ENCODE measurements around the gene EEPD1. TPM values are rescaled to one million over a fixed set of nuclear protein-coding genes. Genes with fewer than 3 reads are reported as not detected.

The EEPD1 gene
- total and polyA plus RNA-seq, 7 experiments from 2014 or later: 2.2 to 15.8 (median 11.3) TPM

- H3K4me1 Mint-ChIP-seq: peaks cover 5 to 8% (median 5%) of the 10 kb centered on the region in 7 donors
- no peak overlapping the region for H3K4me3 Mint-ChIP-seq
- H3K4me3 ChIP-seq (ENCODE audit: low read length): no peak overlapping the region
- H3K27ac Mint-ChIP-seq: no peak overlapping the region
- H3K4me1 ChIP-seq (ENCODE audit: control insufficient read depth in 2 of 2, insufficient read depth in 2 of 2, low read length in 2 of 2): no peaks in the 10 kb centered on the region
- peaks cover 0 to 3% (median 0%) of the 10 kb centered on the region in 5 donors for H3K36me3 Mint-ChIP-seq
- peaks cover 0 to 4% (median 0%) of the 10 kb centered on the region in 11 donors for H3K9me3 Mint-ChIP-seq
- POLR2A ChIA-PET: no interaction called here
- CTCF ChIA-PET: no interaction called here
- no peak for DNase-seq
- H3K27me3 Mint-ChIP-seq: peaks cover 0 to 21% (median 0%) of the 10 kb centered on the region in 5 donors
- no peaks in the 10 kb centered on the region for H3K9me3 ChIP-seq (ENCODE audit: control insufficient read depth in 2 of 3, low read length in 3 of 3)
- no peak overlapping the region for H3K27ac ChIP-seq (ENCODE audit: low read depth, low read length)
- no peak for ATAC-seq
- H3K27me3 ChIP-seq (ENCODE audit: control insufficient read depth in 2 of 2, insufficient read depth in 2 of 2, low read length in 2 of 2): no peaks in the 10 kb centered on the region
- intact Hi-C loops (cut with micrococcal nuclease): no loop called here
- no peaks in the 10 kb centered on the region for H3K36me3 ChIP-seq (ENCODE audit: control insufficient read depth in 2 of 3, insufficient read depth in 3 of 3, low read length in 3 of 3)
These were observed 42.5 kb upstream of the EEPD1 start for GRCh38 chr7:36110584-36110983.

- POLR2A ChIA-PET: no interaction called here
- peaks cover 0 to 3% (median 0%) of the 10 kb centered on the region in 11 donors for H3K9me3 Mint-ChIP-seq
These were observed 40.1 kb upstream of the EEPD1 start for GRCh38 chr7:36112969-36113368.

GRCh38 chr7:36114355-36114754 is 38.7 kb upstream of the EEPD1 start:
- H3K4me3 ChIP-seq (ENCODE audit: low read length): no peak overlapping the region
- Mint-ChIP-seq H3K27me3 (peaks cover 0 to 26% (median 0%) of the 10 kb centered on the region in 5 donors), H3K36me3 (peaks cover 0 to 2% (median 0%) of the 10 kb centered on the region in 5 donors), H3K27ac (no peak overlapping the region), H3K9me3 (peaks cover 0 to 2% (median 0%) of the 10 kb centered on the region in 11 donors), H3K4me3 (no peak overlapping the region), H3K4me1 (peaks cover 17 to 26% (median 23%) of the 10 kb centered on the region in 7 donors)
- H3K4me1 ChIP-seq (ENCODE audit: control insufficient read depth in 2 of 2, insufficient read depth in 2 of 2, low read length in 2 of 2): peaks cover 13 to 14% of the 10 kb centered on the region in 2 donors
- H3K27me3 ChIP-seq (ENCODE audit: control insufficient read depth in 2 of 2, insufficient read depth in 2 of 2, low read length in 2 of 2): no peaks in the 10 kb centered on the region
- intact Hi-C loops (cut with micrococcal nuclease): no loop called here
- no peak overlapping the region for H3K27ac ChIP-seq (ENCODE audit: low read depth, low read length)
- no peaks in the 10 kb centered on the region for H3K36me3 ChIP-seq (ENCODE audit: control insufficient read depth in 2 of 3, insufficient read depth in 3 of 3, low read length in 3 of 3)
- H3K9me3 ChIP-seq (ENCODE audit: control insufficient read depth in 2 of 3, low read length in 3 of 3): no peaks in the 10 kb centered on the region
- no peak for DNase-seq
- no peak for ATAC-seq
- ChIA-PET POLR2A (no interaction called here), CTCF (no interaction called here)

More at GRCh38 chr7:36112969-36113368, 40.1 kb upstream of the EEPD1 start:
- ATAC-seq (no peak), DNase-seq (no peak)
- Histone ChIP-seq H3K27me3 (ENCODE audit: control insufficient read depth in 2 of 2, insufficient read depth in 2 of 2, low read length in 2 of 2) (no peaks in the 10 kb centered on the region), H3K9me3 (ENCODE audit: control insufficient read depth in 2 of 3, low read length in 3 of 3) (no peaks in the 10 kb centered on the region), H3K27ac (ENCODE audit: low read depth, low read length) (no peak overlapping the region), H3K36me3 (ENCODE audit: control insufficient read depth in 2 of 3, insufficient read depth in 3 of 3, low read length in 3 of 3) (no peaks in the 10 kb centered on the region), H3K4me3 (ENCODE audit: low read length) (no peak overlapping the region), H3K4me1 (ENCODE audit: control insufficient read depth in 2 of 2, insufficient read depth in 2 of 2, low read length in 2 of 2) (peaks cover 13 to 14% of the 10 kb centered on the region in 2 donors)
- Mint-ChIP-seq H3K27ac (no peak overlapping the region), H3K36me3 (peaks cover 0 to 3% (median 0%) of the 10 kb centered on the region in 5 donors), H3K4me3 (no peak overlapping the region), H3K27me3 (peaks cover 0 to 25% (median 0%) of the 10 kb centered on the region in 5 donors), H3K4me1 (peaks cover 15 to 26% (median 23%) of the 10 kb centered on the region in 7 donors)
- CTCF ChIA-PET: no interaction called here
- intact Hi-C loops (cut with micrococcal nuclease): no loop called here

GRCh38 chr7:36115448-36116321 is 37.4 kb upstream of the EEPD1 start:
- Histone ChIP-seq H3K4me1 (ENCODE audit: control insufficient read depth in 2 of 2, insufficient read depth in 2 of 2, low read length in 2 of 2) (peaks cover 13 to 14% of the 10 kb centered on the region in 2 donors), H3K9me3 (ENCODE audit: control insufficient read depth in 2 of 3, low read length in 3 of 3) (no peaks in the 10 kb centered on the region), H3K4me3 (ENCODE audit: low read length) (no peak overlapping the region), H3K36me3 (ENCODE audit: control insufficient read depth in 2 of 3, insufficient read depth in 3 of 3, low read length in 3 of 3) (no peaks in the 10 kb centered on the region), H3K27me3 (ENCODE audit: control insufficient read depth in 2 of 2, insufficient read depth in 2 of 2, low read length in 2 of 2) (no peaks in the 10 kb centered on the region), H3K27ac (ENCODE audit: low read depth, low read length) (no peak overlapping the region)
- Mint-ChIP-seq H3K27me3 (peaks cover 0 to 26% (median 0%) of the 10 kb centered on the region in 5 donors), H3K27ac (peak overlapping the region in 4 of 9 donors; percentile 2 to 82 (median 24)), H3K4me3 (no peak overlapping the region), H3K36me3 (peaks cover 0 to 4% (median 0%) of the 10 kb centered on the region in 5 donors), H3K4me1 (peaks cover 17 to 26% (median 23%) of the 10 kb centered on the region in 7 donors), H3K9me3 (peaks cover 0 to 3% (median 0%) of the 10 kb centered on the region in 11 donors)
- POLR2A ChIA-PET: interaction anchor here (0.6 kb wide), 1 partner anchor 395 kb away, joined by 5 read pairs; no protein-coding TSS in a partner anchor
- ATAC-seq: peak; percentile 71
- CTCF ChIA-PET: no interaction called here
- DNase-seq: peak in 1 of 9 donors; percentile 79
- intact Hi-C loops (cut with micrococcal nuclease): no loop called here

DNA sequence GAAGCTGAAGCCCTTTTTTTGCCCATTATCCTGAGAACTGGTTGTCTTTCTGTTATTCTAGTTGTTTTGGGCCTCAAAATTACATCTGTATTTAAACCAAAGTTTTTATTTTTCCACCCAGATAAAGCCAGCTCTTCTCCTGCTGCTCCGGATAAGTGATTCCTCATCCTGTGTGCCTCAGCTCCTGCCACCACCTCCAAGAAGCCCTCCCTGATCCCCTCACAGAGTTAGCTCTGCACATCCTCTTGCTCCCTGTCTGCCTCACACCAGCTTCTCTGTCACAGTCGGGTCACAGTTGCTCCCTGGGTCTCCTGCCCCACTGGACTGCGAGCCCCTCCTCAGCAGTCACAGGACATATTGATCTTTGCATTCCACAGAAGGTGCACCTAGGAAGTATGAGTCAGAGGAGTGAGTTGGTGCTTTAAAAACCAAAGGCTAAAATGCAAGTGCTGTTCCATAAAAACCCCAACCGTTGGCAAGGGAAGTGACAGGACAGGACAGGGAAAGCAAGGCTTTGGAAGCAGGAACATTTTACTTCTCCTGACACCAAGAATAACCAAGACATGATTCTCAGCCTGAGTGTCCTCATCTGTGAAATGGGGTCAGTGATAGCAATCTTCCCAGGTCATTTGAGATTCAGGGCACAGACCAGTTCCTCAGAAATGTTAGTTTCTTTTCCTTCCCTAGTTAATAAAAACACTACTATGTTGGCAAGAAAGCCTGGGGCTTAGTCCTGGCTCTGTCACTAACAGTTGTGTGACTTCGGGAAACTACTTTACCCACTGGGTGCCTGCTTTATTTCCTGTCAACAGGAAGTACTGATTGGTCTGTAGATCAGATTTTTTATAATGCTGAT is 36.5 kb upstream of the EEPD1 start:
- Mint-ChIP-seq H3K27ac (peak overlapping the region in 4 of 9 donors; percentile 1 to 82 (median 36)), H3K9me3 (peaks cover 0 to 12% (median 4%) of the 10 kb centered on the region in 11 donors), H3K36me3 (peaks cover 0 to 9% (median 0%) of the 10 kb centered on the region in 5 donors), H3K4me1 (peaks cover 17 to 26% (median 23%) of the 10 kb centered on the region in 7 donors), H3K27me3 (peaks cover 0 to 28% (median 0%) of the 10 kb centered on the region in 5 donors), H3K4me3 (peak overlapping the region in 5 of 10 donors; percentile 2 to 51 (median 26))
- no peaks in the 10 kb centered on the region for H3K36me3 ChIP-seq (ENCODE audit: control insufficient read depth in 2 of 3, insufficient read depth in 3 of 3, low read length in 3 of 3)
- DNase-seq (peak in 1 of 9 donors; percentile 7), ATAC-seq (no peak)
- peaks cover 13 to 14% of the 10 kb centered on the region in 2 donors for H3K4me1 ChIP-seq (ENCODE audit: control insufficient read depth in 2 of 2, insufficient read depth in 2 of 2, low read length in 2 of 2)
- POLR2A ChIA-PET: interaction anchor here (0.6 kb wide), 1 partner anchor 394 kb away, joined by 5 read pairs; no protein-coding TSS in a partner anchor
- no peak overlapping the region for H3K27ac ChIP-seq (ENCODE audit: low read depth, low read length)
- H3K27me3 ChIP-seq (ENCODE audit: control insufficient read depth in 2 of 2, insufficient read depth in 2 of 2, low read length in 2 of 2): no peaks in the 10 kb centered on the region
- intact Hi-C loops (cut with micrococcal nuclease): no loop called here
- CTCF ChIA-PET: no interaction called here
- no peak overlapping the region for H3K4me3 ChIP-seq (ENCODE audit: low read length)
- no peaks in the 10 kb centered on the region for H3K9me3 ChIP-seq (ENCODE audit: control insufficient read depth in 2 of 3, low read length in 3 of 3)

DNA sequence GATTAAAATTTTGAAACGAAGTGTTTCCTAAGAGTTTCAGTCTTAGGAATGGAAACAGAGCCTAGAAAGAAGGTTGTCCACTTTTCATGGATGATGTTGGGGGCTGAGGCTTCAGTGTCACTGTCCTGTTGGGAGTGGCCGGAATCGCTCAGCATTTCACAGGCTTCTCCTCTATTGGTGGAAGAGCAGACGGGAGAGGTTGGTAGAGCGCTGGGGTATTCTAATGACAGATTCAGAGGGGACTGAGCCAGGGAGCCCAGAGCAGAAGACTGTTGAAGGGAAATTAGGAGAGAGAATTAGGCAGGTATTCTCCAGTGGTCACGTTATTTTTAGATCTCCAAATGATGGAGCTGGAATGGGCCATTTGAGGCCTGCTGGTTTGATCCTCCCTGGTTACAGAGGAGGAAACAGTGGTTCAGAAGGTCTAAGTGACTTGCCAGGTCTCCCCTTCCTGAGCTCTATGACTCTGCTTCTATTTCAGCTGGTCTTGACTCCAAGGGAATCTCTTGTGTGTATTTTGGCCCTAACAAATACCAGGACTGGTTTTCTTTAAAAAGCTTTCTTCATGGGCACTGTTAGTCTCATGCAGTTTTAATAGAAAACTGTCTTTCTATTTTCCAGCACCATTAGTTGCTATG is 35.7 kb upstream of the EEPD1 start:
- Histone ChIP-seq H3K27ac (ENCODE audit: low read depth, low read length) (no peak overlapping the region), H3K4me1 (ENCODE audit: control insufficient read depth in 2 of 2, insufficient read depth in 2 of 2, low read length in 2 of 2) (peaks cover 13 to 14% of the 10 kb centered on the region in 2 donors), H3K36me3 (ENCODE audit: control insufficient read depth in 2 of 3, insufficient read depth in 3 of 3, low read length in 3 of 3) (no peaks in the 10 kb centered on the region), H3K27me3 (ENCODE audit: control insufficient read depth in 2 of 2, insufficient read depth in 2 of 2, low read length in 2 of 2) (no peaks in the 10 kb centered on the region), H3K4me3 (ENCODE audit: low read length) (no peak overlapping the region), H3K9me3 (ENCODE audit: control insufficient read depth in 2 of 3, low read length in 3 of 3) (no peaks in the 10 kb centered on the region)
- no peak for DNase-seq
- CTCF ChIA-PET: interaction anchor here (0.9 kb wide), 1 partner anchor 10 kb away, joined by 3 read pairs; no protein-coding TSS in a partner anchor
- H3K27me3 Mint-ChIP-seq: peaks cover 0 to 29% (median 0%) of the 10 kb centered on the region in 5 donors
- intact Hi-C loops (cut with micrococcal nuclease): no loop called here
- H3K36me3 Mint-ChIP-seq: peaks cover 0 to 14% (median 4%) of the 10 kb centered on the region in 5 donors
- H3K4me1 Mint-ChIP-seq: peaks cover 17 to 26% (median 23%) of the 10 kb centered on the region in 7 donors
- H3K27ac Mint-ChIP-seq: peak overlapping the region in 4 of 9 donors; percentile 1 to 40 (median 28)
- peaks cover 0 to 19% (median 11%) of the 10 kb centered on the region in 11 donors for H3K9me3 Mint-ChIP-seq
- no peak for ATAC-seq
- POLR2A ChIA-PET: no interaction called here
- H3K4me3 Mint-ChIP-seq: peak overlapping the region in 3 of 10 donors; percentile 16 to 51 (median 26)
